CMK (cell line): Measurements from ENCODE around the gene SHISA9.

Source experiments
- DNase-seq: peaks from one replicate; pipeline ENCODE4 v3.0.0-alpha.2; 2010; ENCODE audit warnings: low read depth

The SHISA9 gene

DNA sequence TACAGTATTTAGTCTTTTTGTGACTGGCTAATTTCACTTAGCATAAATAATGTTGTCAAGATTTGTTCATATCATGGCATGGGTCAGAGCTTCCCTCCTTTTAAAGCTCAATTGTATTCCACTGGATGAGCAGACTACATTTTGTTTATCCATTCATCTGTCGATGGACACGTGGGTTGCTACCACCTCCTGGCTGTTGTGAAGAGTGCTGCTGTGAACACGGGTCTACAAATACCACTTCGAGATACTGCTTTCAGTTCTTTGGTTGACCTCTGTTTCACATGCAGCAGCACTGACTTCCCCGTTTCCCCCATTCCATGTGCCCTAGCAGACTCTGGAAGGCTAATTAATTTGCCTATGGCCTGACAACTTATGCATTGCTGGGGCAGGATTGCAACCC lies 285.4 kb downstream of the SHISA9 start:
- DNase-seq = no peak

GRCh38 chr16:13189250-13189649 lies 287.9 kb downstream of the SHISA9 start:
- no peak for DNase-seq

GRCh38 chr16:13193721-13194120 lies 292.3 kb downstream of the SHISA9 start:
- DNase-seq = no peak

- DNase-seq = no peak
These were observed 293.4 kb downstream of the SHISA9 start for GRCh38 chr16:13194766-13195165.

DNA sequence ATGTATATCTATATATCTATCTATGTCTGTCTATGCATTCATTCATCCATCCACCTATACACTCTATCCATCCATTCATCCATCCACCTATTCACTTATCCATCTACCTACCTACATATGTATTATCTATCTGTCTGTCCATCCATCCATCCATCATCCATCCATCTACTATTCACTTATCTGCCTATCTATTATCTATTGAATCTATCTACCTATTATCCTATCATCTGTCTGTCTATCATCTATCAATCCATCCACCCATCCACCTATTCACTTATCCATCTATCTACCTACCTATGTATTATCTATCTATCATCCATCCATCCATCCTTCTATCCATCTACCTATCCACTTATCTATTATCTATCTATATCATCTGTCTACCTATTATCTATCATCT lies 302.3 kb downstream of the SHISA9 start:
- no peak for DNase-seq

DNA sequence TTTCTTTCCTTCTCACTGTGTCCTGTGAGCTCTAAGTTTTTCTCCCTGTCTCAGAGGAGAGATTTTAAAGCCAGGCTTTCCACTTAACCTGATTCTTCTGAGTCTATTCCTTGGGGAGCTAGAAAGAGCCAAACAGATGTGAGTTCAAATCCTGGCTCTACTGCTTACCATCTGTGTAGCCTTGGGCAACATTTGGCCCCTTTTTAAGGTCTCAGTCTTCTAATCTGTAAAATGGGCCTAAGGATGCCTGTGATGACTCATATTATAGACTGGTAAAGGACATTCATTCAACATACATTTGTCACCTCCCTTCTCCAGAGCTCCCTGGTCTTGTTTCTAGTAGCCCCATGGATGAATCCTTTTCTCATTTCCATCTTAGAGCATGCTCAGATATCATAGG lies 304.0 kb downstream of the SHISA9 start:
- no peak for DNase-seq

DNA sequence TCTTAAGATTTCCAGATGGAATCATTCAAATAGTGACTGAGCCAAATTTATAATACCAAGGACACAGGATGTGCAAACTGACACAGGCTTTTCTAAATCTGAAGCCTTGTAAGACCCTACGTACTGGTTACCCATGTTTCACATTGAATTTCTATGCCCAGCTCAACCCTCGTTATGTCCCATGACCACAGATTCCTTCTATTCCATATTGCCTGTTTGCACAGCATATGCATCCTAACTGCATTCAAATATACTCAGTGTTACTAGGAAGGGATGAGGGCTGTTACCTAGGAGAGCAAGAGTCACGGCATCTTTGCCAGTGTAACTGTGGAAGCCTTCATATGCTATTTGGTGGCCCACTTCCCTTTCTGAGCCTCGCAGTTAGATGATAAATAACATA lies 305.2 kb downstream of the SHISA9 start:
- no peak for DNase-seq

GRCh38 chr16:13207151-13207550 lies 305.8 kb downstream of the SHISA9 start:
- no peak for DNase-seq

- no peak for DNase-seq
These were observed 322.3 kb downstream of the SHISA9 start for GRCh38 chr16:13223666-13224065.

GRCh38 chr16:13229039-13229438 lies 327.6 kb downstream of the SHISA9 start:
- DNase-seq = no peak

DNA sequence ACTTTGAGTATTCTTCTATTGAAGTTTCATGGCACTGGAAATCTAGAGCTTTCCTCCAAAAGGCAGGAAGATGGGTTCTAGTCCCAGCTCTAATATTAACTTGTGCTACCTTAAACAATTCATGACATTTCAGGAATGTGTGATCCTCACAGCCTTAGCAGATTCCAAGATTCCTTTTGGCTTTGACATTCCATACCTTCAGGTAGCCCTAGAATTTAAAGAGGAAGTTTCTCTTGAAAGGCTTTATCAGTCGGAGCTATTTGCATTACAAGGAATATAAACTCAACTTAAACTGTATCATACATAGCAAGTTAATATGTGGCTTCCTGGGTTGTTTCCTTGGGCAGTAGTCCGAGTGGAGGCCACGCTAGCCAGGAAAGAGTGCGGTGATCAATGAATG lies 330.0 kb downstream of the SHISA9 start:
- DNase-seq = no peak

- DNase-seq = no peak
These were observed 333.6 kb downstream of the SHISA9 start for GRCh38 chr16:13234999-13235398.

- DNase-seq = no peak
These were observed 334.9 kb downstream of the SHISA9 start for GRCh38 chr16:13236308-13236707.

DNA sequence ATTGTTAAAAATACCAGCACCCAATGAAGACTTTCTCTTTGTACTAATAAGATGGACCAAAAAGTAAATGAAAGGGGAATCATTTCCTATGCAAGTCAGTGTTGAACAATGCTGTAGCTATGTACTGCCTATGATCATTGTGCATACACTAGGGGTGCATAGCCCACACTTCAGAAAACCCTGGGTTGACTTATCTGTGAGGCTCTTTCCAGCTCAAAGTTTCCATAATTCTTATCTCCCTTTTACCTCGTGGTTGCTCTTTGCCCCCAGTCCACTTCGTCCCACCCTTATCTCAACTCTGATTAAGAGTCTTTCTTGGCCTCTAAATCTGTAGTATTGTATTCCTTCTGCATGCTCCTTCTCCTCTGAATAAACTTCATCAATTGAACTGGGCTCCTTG lies 336.8 kb downstream of the SHISA9 start:
- no peak for DNase-seq

- DNase-seq = no peak
These were observed 340.8 kb downstream of the SHISA9 start for GRCh38 chr16:13242201-13242600.

- no peak for DNase-seq
These were observed 343.4 kb downstream of the SHISA9 start for GRCh38 chr16:13244770-13245169.

DNA sequence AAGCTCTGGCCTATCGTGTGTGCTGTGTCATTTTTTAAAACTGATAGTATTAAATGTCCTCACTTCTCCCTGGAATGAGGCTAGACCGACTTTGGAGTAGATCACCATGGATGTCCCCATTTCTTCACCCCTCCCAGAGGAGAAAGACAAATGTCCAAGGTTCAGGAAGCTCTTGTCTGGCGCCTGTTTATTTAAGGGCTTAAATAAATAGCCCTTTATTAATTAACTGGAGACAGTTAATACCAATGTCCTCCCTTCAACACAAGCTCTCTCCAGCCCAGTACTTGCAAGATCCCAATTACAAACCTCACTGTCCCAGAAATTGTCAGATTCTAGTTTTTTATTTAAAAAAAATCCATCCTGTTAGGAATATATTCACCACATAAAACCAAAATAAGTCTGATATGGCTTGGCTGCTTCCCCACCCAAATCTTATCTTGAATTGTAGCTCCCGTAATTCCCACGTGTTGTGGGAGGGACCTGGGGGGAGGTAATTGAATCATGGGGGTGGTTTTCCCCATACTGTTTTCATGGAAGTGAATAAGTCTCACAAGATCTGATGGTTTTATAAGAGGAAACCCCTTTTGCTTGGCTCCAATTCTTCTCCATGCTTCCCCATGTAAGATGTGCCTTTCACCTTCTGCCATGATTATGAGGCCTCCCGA lies 344.4 kb downstream of the SHISA9 start:
- DNase-seq = no peak

- DNase-seq = no peak
These were observed 353.7 kb downstream of the SHISA9 start for GRCh38 chr16:13254998-13255614.

- no peak for DNase-seq
These were observed 361.1 kb downstream of the SHISA9 start for GRCh38 chr16:13262270-13263090.

GRCh38 chr16:13264749-13265552 lies 363.6 kb downstream of the SHISA9 start:
- no peak for DNase-seq

DNA sequence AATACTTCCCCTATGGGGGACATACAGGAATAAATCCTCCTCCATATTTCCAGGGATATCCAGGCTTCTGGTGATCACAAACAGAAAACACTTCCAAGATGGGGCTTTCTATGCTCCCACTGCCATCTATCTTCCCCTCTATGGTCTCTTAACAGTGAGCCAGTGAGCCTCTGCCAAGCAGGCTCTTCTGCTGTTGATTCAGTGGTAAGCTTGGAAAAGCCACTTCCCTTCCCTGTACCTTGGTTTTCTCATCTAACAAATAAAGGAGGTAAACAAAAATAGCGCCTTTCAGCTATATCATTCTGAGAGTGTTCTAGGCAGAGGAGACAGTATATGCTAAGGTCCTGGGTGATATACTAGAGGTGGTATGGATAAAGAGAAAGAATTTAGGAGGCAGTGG lies 368.0 kb downstream of the SHISA9 start:
- no peak for DNase-seq

GRCh38 chr16:13269905-13270528 lies 368.6 kb downstream of the SHISA9 start:
- DNase-seq = no peak
